Measurements from ENCODE around the gene ZNF423. TPM values are rescaled to one million over a fixed set of nuclear protein-coding genes. Genes with fewer than 3 reads are reported as not detected.

Gene ZNF423
- total RNA-seq, 6 experiments from 2014 or later = not detected

DNA sequence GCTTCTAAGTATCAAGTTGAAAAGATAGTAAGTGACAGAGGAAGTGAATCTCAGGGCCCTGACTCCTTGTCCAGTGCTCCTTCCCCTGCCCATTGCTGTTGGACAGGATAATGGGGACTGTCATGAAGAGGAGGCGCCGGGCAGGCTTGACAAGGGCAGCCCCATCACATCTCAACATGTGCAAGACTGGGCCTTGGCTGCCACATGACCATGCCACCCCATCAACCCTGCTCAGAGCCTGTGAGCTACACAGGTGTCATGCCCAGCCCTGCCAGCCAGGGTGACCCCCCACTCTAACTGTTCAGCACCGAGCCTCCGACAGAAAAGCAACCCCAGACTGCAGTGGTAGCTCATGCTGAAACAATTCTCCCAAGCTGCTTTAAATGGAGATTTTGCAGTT, 310.7 kb downstream of the ZNF423 start:
- peaks cover 7% of the 10 kb centered on the region for H3K27me3 Mint-ChIP-seq (ENCODE audit: insufficient read depth)

GRCh38 chr16:49544828-49545227, 311.1 kb downstream of the ZNF423 start:
- Mint-ChIP-seq H3K27me3 (ENCODE audit: insufficient read depth) (peaks cover 7% of the 10 kb centered on the region), H3K27ac (no peak overlapping the region), H3K4me1 (ENCODE audit: low read depth) (no peaks in the 10 kb centered on the region), H3K36me3 (ENCODE audit: low read depth) (peaks cover 11% of the 10 kb centered on the region; the same call in 1 of the 2 replicates), H3K4me3 (no peak overlapping the region), H3K9me3 (peaks cover 43% of the 10 kb centered on the region)
- TF ChIP-seq CTCF (IDR thresholded peaks at IDR 0.05) = no peak
- DNase-seq = no peak

More for the DNA sequence above, 310.7 kb downstream of the ZNF423 start:
- Mint-ChIP-seq H3K27ac (no peak overlapping the region), H3K4me1 (ENCODE audit: low read depth) (no peaks in the 10 kb centered on the region), H3K36me3 (ENCODE audit: low read depth) (peaks cover 11% of the 10 kb centered on the region; the same call in 1 of the 2 replicates), H3K9me3 (peaks cover 39% of the 10 kb centered on the region), H3K4me3 (no peak overlapping the region)
- TF ChIP-seq CTCF (IDR thresholded peaks at IDR 0.05) = no peak
- no peak for DNase-seq

DNA sequence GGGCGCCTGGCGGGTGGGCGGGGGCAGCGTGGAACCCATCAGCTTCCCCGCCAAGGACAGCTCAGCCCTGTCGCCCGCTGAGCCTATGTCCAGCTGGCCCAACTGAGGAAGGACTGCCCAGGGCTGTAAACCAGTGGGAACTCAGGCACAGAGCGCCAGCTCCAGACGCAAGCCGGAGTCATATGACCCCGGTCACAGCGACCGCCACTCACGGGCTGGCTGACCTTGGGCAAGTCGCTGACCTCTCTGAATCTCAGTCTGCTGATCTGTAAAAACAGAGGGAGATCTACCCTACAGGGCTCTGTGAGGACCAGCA, 312.3 kb downstream of the ZNF423 start:
- Mint-ChIP-seq H3K9me3 (peaks cover 41% of the 10 kb centered on the region), H3K4me3 (no peak overlapping the region), H3K27me3 (ENCODE audit: insufficient read depth) (peaks cover 5% of the 10 kb centered on the region), H3K4me1 (ENCODE audit: low read depth) (no peaks in the 10 kb centered on the region), H3K27ac (no peak overlapping the region), H3K36me3 (ENCODE audit: low read depth) (peaks cover 11% of the 10 kb centered on the region; the same call in 1 of the 2 replicates)
- TF ChIP-seq CTCF (IDR thresholded peaks at IDR 0.05) = no peak
- no peak for DNase-seq

GRCh38 chr16:49542946-49543630, 312.8 kb downstream of the ZNF423 start:
- peaks cover 42% of the 10 kb centered on the region for H3K9me3 Mint-ChIP-seq
- no peak overlapping the region for H3K27ac Mint-ChIP-seq
- H3K4me3 Mint-ChIP-seq = no peak overlapping the region
- H3K4me1 Mint-ChIP-seq (ENCODE audit: low read depth) = no peaks in the 10 kb centered on the region
- DNase-seq = no peak
- no peak for TF ChIP-seq CTCF (IDR thresholded peaks at IDR 0.05)
- peaks cover 8% of the 10 kb centered on the region for H3K27me3 Mint-ChIP-seq (ENCODE audit: insufficient read depth)
- H3K36me3 Mint-ChIP-seq (ENCODE audit: low read depth) = peaks cover 11% of the 10 kb centered on the region; the same call in 1 of the 2 replicates

GRCh38 chr16:49542391-49542891, 313.5 kb downstream of the ZNF423 start:
- H3K4me1 Mint-ChIP-seq (ENCODE audit: low read depth) = no peaks in the 10 kb centered on the region
- H3K4me3 Mint-ChIP-seq = no peak overlapping the region
- peaks cover 11% of the 10 kb centered on the region; the same call in 1 of the 2 replicates for H3K36me3 Mint-ChIP-seq (ENCODE audit: low read depth)
- TF ChIP-seq CTCF (IDR thresholded peaks at IDR 0.05) = no peak
- no peak for DNase-seq
- H3K9me3 Mint-ChIP-seq = peaks cover 45% of the 10 kb centered on the region
- peaks cover 8% of the 10 kb centered on the region for H3K27me3 Mint-ChIP-seq (ENCODE audit: insufficient read depth)
- no peak overlapping the region for H3K27ac Mint-ChIP-seq
